PC-3 (cell line): ENCODE measurements around the gene NUP153. TPM values are rescaled to one million over a fixed set of nuclear protein-coding genes. Genes with fewer than 3 reads are reported as not detected.

ENCODE experiments used
- ATAC-seq: fragments of 200-7000 bp; cut with Tn5 transposase; 2 replicates; pipeline ENCODE4 v1.9.1; 2020; ENCODE audit warnings: mild to moderate bottlenecking, moderate library complexity
- BruUV-seq: library from RNA; stranded (reverse); fragments of 400-500 nt; replicated peaks from 2 replicates; lab custom pipeline; 2021; lab: Mats Ljungman, UMichigan
- CTCF ChIA-PET: fragments of 300-600 bp; sonication (Branson Sonifier 250); formaldehyde crosslinking; loops from one replicate; lab custom pipeline; 2022; ENCODE audit warnings: antibody characterized with exemption; lab: Charles Lee
- POLR2A ChIA-PET: fragments of 300-600 bp; sonication (Branson Sonifier 250); formaldehyde crosslinking; loops from one replicate; lab custom pipeline; 2022; ENCODE audit warnings: antibody characterized with exemption; ENCODE audit not compliant: unreplicated experiment; lab: Charles Lee
- DNase-seq: peaks from one replicate; pipeline ENCODE4 v3.0.0-alpha.2; 2015
- H2AFZ ChIP-seq: fragments of 300-600 bp; sonication (generic); 2 replicates; pipeline ENCODE4 v1.6.0; 2016; ENCODE audit warnings: antibody characterized with exemption, low read length
- H3F3A ChIP-seq: fragments of 300-600 bp; sonication (generic); one replicate; pipeline ENCODE4 v1.6.0; 2017; ENCODE audit warnings: antibody characterized with exemption, low read length, control low read depth, mild to moderate bottlenecking; ENCODE audit not compliant: unreplicated experiment
- H3K27ac ChIP-seq: fragments of 300-600 bp; sonication (generic); 2 replicates; pipeline ENCODE4 v1.5.1; 2016; ENCODE audit warnings: mild to moderate bottlenecking, low read length
- H3K27me3 ChIP-seq: fragments of 300-600 bp; sonication (generic); 2 replicates; pipeline ENCODE4 v1.6.1; 2016; ENCODE audit warnings: low read length, mixed read lengths
- H3K36me3 ChIP-seq: fragments of 300-600 bp; sonication (generic); 2 replicates; pipeline ENCODE4 v1.6.1; 2016; ENCODE audit warnings: low read depth, mixed run types, low read length, mixed read lengths
- H3K4me1 ChIP-seq: fragments of 300-600 bp; sonication (generic); 2 replicates; pipeline ENCODE4 v1.5.1; 2016; ENCODE audit warnings: low read length; ENCODE audit not compliant: insufficient read depth
- H3K4me2 ChIP-seq: fragments of 300-600 bp; sonication (generic); 2 replicates; pipeline ENCODE4 v1.6.0; 2016; ENCODE audit warnings: low read length
- H3K4me3 ChIP-seq: fragments of 300-600 bp; sonication (generic); 2 replicates; pipeline ENCODE4 v1.5.1; 2016; ENCODE audit warnings: mild to moderate bottlenecking, low read length, mixed read lengths
- H3K79me2 ChIP-seq: fragments of 300-600 bp; sonication (generic); 2 replicates; pipeline ENCODE4 v1.6.1; 2017; ENCODE audit warnings: low read length, mixed read lengths
- H3K9ac ChIP-seq: fragments of 300-600 bp; sonication (generic); 2 replicates; pipeline ENCODE4 v1.6.0; 2016; ENCODE audit warnings: mild to moderate bottlenecking, low read length
- H3K9me2 ChIP-seq: fragments of 300-600 bp; sonication (generic); replicated peaks from 2 replicates; pipeline ENCODE4 v1.6.1; 2016; ENCODE audit warnings: mixed run types, low read length, mixed read lengths
- H3K9me3 ChIP-seq: fragments of 300-600 bp; sonication (generic); 2 replicates; pipeline ENCODE4 v1.6.1; 2016; ENCODE audit warnings: low read length, mixed read lengths
- H4K20me1 ChIP-seq: fragments of 300-600 bp; sonication (generic); 2 replicates; pipeline ENCODE4 v1.6.1; 2016; ENCODE audit warnings: low read length, mixed read lengths
- CTCF ChIP-seq: fragments of 300-600 bp; sonication (generic); conservative IDR thresholded peaks from 2 replicates; pipeline ENCODE4 v1.5.1; 2017; ENCODE audit warnings: antibody characterized with exemption, low read depth, mild to moderate bottlenecking, low read length
- EZH2 ChIP-seq: fragments of 300-600 bp; sonication (generic); IDR thresholded peaks from one replicate; pipeline ENCODE4 v1.6.1; 2017; ENCODE audit warnings: antibody characterized with exemption, mild to moderate bottlenecking, low read length; ENCODE audit not compliant: unreplicated experiment
- EZH2phosphoT487 ChIP-seq: fragments of 300-600 bp; sonication (generic); IDR thresholded peaks from 2 replicates; pipeline ENCODE4 v1.6.1; 2018; ENCODE audit warnings: mild to moderate bottlenecking, antibody characterized with exemption, low read length, borderline replicate concordance
- intact Hi-C: fragments of 100-400 bp; cut with micrococcal nuclease; formaldehyde crosslinking; loops from 2 replicates; pipeline ENCODE4 v1.9.0; 2023
- total RNA-seq: library from RNA; depleted of rRNA; stranded (reverse); fragments of >200 nt; gene quantifications from 2 replicates; pipeline ENCODE4 v1.2.3, GENCODE V29; 2014

The NUP153 gene
- total RNA-seq, 1 experiment from 2014 or later: 48.3 TPM

DNA sequence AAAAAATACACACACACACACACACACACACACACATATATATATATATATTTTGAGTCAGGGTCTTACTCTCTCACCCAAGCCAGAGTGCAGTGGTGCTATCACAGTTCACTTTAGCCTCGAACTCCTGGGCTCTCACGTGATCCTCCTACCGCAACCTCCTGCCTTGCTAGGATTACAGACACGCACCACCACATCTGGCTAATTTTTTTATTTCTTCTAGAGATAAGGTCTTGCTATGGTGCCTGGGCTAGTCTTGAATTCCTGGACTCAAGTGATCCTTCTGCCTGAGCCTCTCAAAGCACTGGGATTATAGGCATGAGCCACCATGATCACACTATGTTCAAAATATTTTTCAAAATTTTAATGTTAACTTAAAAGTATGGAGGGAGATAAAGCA lies 43.5 kb downstream of the NUP153 start:
- Histone ChIP-seq H3K27me3 (no peaks in the 10 kb centered on the region), H3K4me1 (no peaks in the 10 kb centered on the region), H2AFZ (no peak overlapping the region), H3K27ac (no peak overlapping the region), H3K36me3 (peaks cover 71% of the 10 kb centered on the region), H3K4me2 (no peak overlapping the region), H3K9me2 (no peaks in the 10 kb centered on the region), H3F3A (no peaks in the 10 kb centered on the region), H3K9me3 (no peaks in the 10 kb centered on the region), H3K9ac (no peak overlapping the region), H3K79me2 (peaks cover 37% of the 10 kb centered on the region), H4K20me1 (no peaks in the 10 kb centered on the region), H3K4me3 (no peak overlapping the region)
- ChIA-PET CTCF (no interaction called here), POLR2A (no interaction called here)
- TF ChIP-seq EZH2phosphoT487: no peak
- no peak for TF ChIP-seq CTCF
- no peak for TF ChIP-seq EZH2
- BruUV-seq: no TSS peak
- intact Hi-C loops: no loop called here
- ATAC-seq: no peak
- no peak for DNase-seq

DNA sequence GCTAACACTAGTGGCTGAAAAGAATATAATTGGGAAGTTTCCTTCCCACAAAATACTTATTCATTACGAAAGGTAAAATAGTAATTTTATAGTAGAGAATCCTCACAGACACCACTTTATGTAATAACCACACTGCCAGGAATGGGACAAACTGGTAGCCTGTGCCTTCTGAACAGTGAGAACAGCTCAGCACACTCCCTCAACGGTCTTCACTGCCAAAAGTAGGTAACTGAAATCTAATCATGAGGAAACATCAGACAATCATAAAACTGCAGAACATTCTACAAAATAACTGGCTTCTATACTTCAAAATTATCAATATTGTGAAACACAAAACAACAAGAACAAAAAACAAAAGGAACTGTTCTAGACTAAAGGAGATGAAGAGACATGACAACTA lies 44.1 kb downstream of the NUP153 start:
- H3K9ac ChIP-seq: no peak overlapping the region
- no peaks in the 10 kb centered on the region for H3K4me1 ChIP-seq
- no peak overlapping the region for H3K27ac ChIP-seq
- no peak overlapping the region for H3K4me3 ChIP-seq
- BruUV-seq: no TSS peak
- peaks cover 73% of the 10 kb centered on the region for H3K36me3 ChIP-seq
- no peaks in the 10 kb centered on the region for H3K9me2 ChIP-seq
- ChIA-PET CTCF (no interaction called here), POLR2A (no interaction called here)
- no peaks in the 10 kb centered on the region for H3K9me3 ChIP-seq
- no peak for TF ChIP-seq EZH2phosphoT487
- no peak for TF ChIP-seq CTCF
- no peak for TF ChIP-seq EZH2
- H3F3A ChIP-seq: no peaks in the 10 kb centered on the region
- H4K20me1 ChIP-seq: no peaks in the 10 kb centered on the region
- H3K4me2 ChIP-seq: no peak overlapping the region
- peaks cover 43% of the 10 kb centered on the region for H3K79me2 ChIP-seq
- H3K27me3 ChIP-seq: no peaks in the 10 kb centered on the region
- DNase-seq (no peak), ATAC-seq (no peak)
- H2AFZ ChIP-seq: no peak overlapping the region
- intact Hi-C loops: no loop called here

DNA sequence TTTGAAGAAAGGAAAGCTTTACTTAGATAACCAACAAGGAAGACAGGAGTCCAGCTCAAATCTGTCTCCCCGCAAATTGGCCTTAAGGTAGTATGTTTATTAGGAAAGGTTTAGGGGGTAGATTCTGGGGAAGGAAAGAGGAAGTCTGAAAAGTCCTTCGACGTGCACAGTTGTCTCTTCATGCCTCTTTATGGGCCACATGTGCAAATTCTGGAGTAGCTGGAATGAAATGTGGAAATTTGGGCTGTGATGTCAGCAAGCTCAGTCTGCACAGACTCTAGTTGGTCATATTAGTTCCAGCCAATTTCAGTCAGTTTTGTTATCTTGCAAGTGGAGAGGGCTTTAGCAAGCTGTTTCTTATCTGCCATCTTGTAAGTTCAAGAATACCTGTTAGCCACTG lies 50.1 kb downstream of the NUP153 start:
- BruUV-seq: no TSS peak
- Histone ChIP-seq H2AFZ (no peak overlapping the region), H3K9me3 (no peaks in the 10 kb centered on the region), H3K79me2 (peaks cover 46% of the 10 kb centered on the region), H3K27me3 (no peaks in the 10 kb centered on the region), H4K20me1 (no peaks in the 10 kb centered on the region; the same call in 1 of the 2 replicates), H3K27ac (no peak overlapping the region), H3K9ac (no peak overlapping the region), H3K9me2 (no peaks in the 10 kb centered on the region), H3K4me3 (no peak overlapping the region), H3F3A (no peaks in the 10 kb centered on the region), H3K4me2 (no peak overlapping the region), H3K36me3 (peaks cover 70% of the 10 kb centered on the region), H3K4me1 (peaks cover 6% of the 10 kb centered on the region; the same call in 1 of the 2 replicates)
- intact Hi-C loops: no loop called here
- ChIA-PET POLR2A (no interaction called here), CTCF (no interaction called here)
- ATAC-seq (no peak), DNase-seq (no peak)
- no peak for TF ChIP-seq EZH2
- TF ChIP-seq EZH2phosphoT487: no peak
- TF ChIP-seq CTCF: no peak
